K562 (cell line): Measurements from ENCODE around the gene KCND2. TPM values are rescaled to one million over a fixed set of nuclear protein-coding genes. Genes with fewer than 3 reads are reported as not detected.

ENCODE experiments used
- ATAC-seq: fragments of 200-7000 bp; cut with Tn5 transposase; 3 replicates; pipeline ENCODE4 v1.9.1; 2020; ENCODE audit warnings: moderate library complexity
- BruUV-seq: library from RNA; stranded (reverse); fragments of 400-500 nt; replicated peaks from 2 replicates; lab custom pipeline; 2021; lab: Mats Ljungman, UMichigan
- CTCF ChIA-PET: fragments of 300-600 bp; formaldehyde crosslinking; extraction: SDS; loops from one replicate; lab custom pipeline; 2021; ENCODE audit warnings: low intra/inter-chr PET ratio; lab: Yijun Ruan, JAX
- POLR2A ChIA-PET: fragments of 300-600, 350-650 bp; sonication (Branson Sonifier 250); formaldehyde crosslinking; extraction: SDS; loops from one replicate; lab custom pipeline; 2021; ENCODE audit warnings: antibody characterized with exemption, inconsistent platforms; lab: Yijun Ruan, JAX
- DNase-seq, 4 experiments: peaks; one replicate each; pipeline versions ENCODE4 v3.0.0 to v3.0.0-alpha.2; 2011 to 2018; ENCODE audit warnings: low spot score in 3 of 4, mixed read lengths in 3 of 4; ENCODE audit errors: extremely low read depth in 1 of 4
- FAIRE-seq: peaks from 2 replicates; lab custom pipeline; 2011; peaks lifted over from hg19 to GRCh38; lab: Jason Lieb, UNC
- H2AFZ ChIP-seq: 2 replicates; pipeline ENCODE4 v1.6.0; 2011; ENCODE audit warnings: low read depth, low read length, control low read depth, inconsistent platforms
- H3K27ac ChIP-seq: fragments of 200-600 bp; 3 replicates; pipeline ENCODE4 v1.8.0; 2011; ENCODE audit warnings: low read depth, mild to moderate bottlenecking, control low read depth, inconsistent platforms, low read length, moderate library complexity, mixed read lengths; ENCODE audit errors: extremely low read depth
- H3K27me3 ChIP-seq, 2 experiments: fragments of 300-600 bp in 1 of 2; 2 replicates in 1 of 2; 3 replicates in 1 of 2; pipeline versions ENCODE4 v1.6.0 to v1.8.0; 2011; ENCODE audit warnings: inconsistent platforms in 2 of 2, low read length in 2 of 2, mild to moderate bottlenecking in 1 of 2, mixed read lengths in 1 of 2, moderate library complexity in 1 of 2; ENCODE audit not compliant: control insufficient read depth in 2 of 2, insufficient read depth in 2 of 2
- H3K36me3 ChIP-seq: fragments of 300-600 bp; 3 replicates; pipeline ENCODE4 v1.8.0; 2011; ENCODE audit warnings: mild to moderate bottlenecking, low read length, inconsistent platforms; ENCODE audit not compliant: control insufficient read depth, insufficient read depth
- H3K4me1 ChIP-seq, 2 experiments: fragments of 200-600 bp in 1 of 2; replicated peaks in 1 of 2; 2 replicates in 1 of 2; 3 replicates in 1 of 2; pipeline versions ENCODE4 v1.5.1 to v1.8.0; 2011; ENCODE audit warnings: inconsistent platforms in 2 of 2, low read length in 2 of 2, mild to moderate bottlenecking in 1 of 2, mixed read lengths in 1 of 2, moderate library complexity in 1 of 2; ENCODE audit not compliant: control insufficient read depth in 2 of 2, insufficient read depth in 2 of 2
- H3K4me2 ChIP-seq: 2 replicates; pipeline ENCODE4 v1.6.1; 2011; ENCODE audit warnings: low read length, control low read depth, inconsistent platforms, mixed read lengths; ENCODE audit not compliant: insufficient read depth
- H3K4me3 ChIP-seq: fragments of 200-600 bp; sonication (generic), shearing (Covaris generic); 2 replicates; pipeline ENCODE4 v1.5.1; 2016; ENCODE audit warnings: control low read depth, inconsistent platforms
- H3K79me2 ChIP-seq: fragments of 200-600 bp; 3 replicates; pipeline ENCODE4 v1.8.0; 2011; ENCODE audit warnings: low read length, inconsistent platforms; ENCODE audit not compliant: control insufficient read depth, insufficient read depth
- H3K9ac ChIP-seq, 2 experiments: 2 replicates each; pipeline versions ENCODE4 v1.6.0 to v1.6.1; 2011; ENCODE audit warnings: low read depth in 2 of 2, low read length in 2 of 2, control low read depth in 1 of 2, inconsistent platforms in 1 of 2, mild to moderate bottlenecking in 1 of 2, mixed read lengths in 1 of 2; ENCODE audit not compliant: insufficient read depth in 1 of 2
- H3K9me1 ChIP-seq: one replicate; pipeline ENCODE4 v1.6.0; 2011; ENCODE audit warnings: inconsistent platforms, mild to moderate bottlenecking, low read length, moderate library complexity; ENCODE audit not compliant: control insufficient read depth, insufficient read depth
- H3K9me3 ChIP-seq: replicated peaks from 2 replicates; pipeline ENCODE4 v1.5.1; 2011; ENCODE audit warnings: low read depth, low read length, inconsistent platforms; ENCODE audit not compliant: control insufficient read depth, insufficient read depth
- H4K20me1 ChIP-seq: replicated peaks from 2 replicates; pipeline ENCODE4 v1.6.1; 2011; ENCODE audit warnings: low read length, inconsistent platforms, mixed read lengths; ENCODE audit not compliant: control insufficient read depth, insufficient read depth
- NFATC3 ChIP-seq: fragments of 450-650 bp; IDR thresholded peaks from 2 replicates; pipeline ENCODE4 v1.6.1; 2017; ENCODE audit warnings: mild to moderate bottlenecking
- NR2F6 ChIP-seq: fragments of 450-650 bp; formaldehyde crosslinking; IDR thresholded peaks from 2 replicates; pipeline ENCODE4 v1.4.0; 2020; ENCODE audit warnings: mild to moderate bottlenecking
- RBBP5 ChIP-seq: fragments of 200-600 bp; sonication (generic); IDR thresholded peaks from 2 replicates; pipeline ENCODE4 v1.6.1; 2012; ENCODE audit warnings: borderline replicate concordance, mild to moderate bottlenecking, low read length, control low read depth, inconsistent platforms; ENCODE audit not compliant: insufficient read depth, poor library complexity, severe bottlenecking
- SPI1 ChIP-seq: IDR thresholded peaks from 2 replicates; pipeline ENCODE4 v1.6.1; 2011; ENCODE audit warnings: low read depth, low read length, control low read depth, borderline replicate concordance
- WGBS: fragments of 100-300 bp; shearing (Covaris generic); methylation state at CpG from one replicate; pipeline ENCODE4 v1.1.6; 2016; ENCODE audit warnings: low coverage, mixed read lengths; ENCODE audit not compliant: insufficient coverage; ENCODE audit errors: missing lambda C conversion rate; 5-methylcytosine and 5-hydroxymethylcytosine counted together
- in situ Hi-C: fragments of 300-500 bp; cut with MboI; formaldehyde crosslinking; loops from 4 replicates; pipeline ENCODE4 v1.15.0; 2018; ENCODE audit warnings: inconsistent platforms, mixed read lengths
- intact Hi-C: fragments of 100-400 bp; cut with micrococcal nuclease; formaldehyde crosslinking; loops from 2 replicates; pipeline ENCODE4 v1.14.2; 2022
- polyA plus RNA-seq, 8 experiments: library from polyadenylated mRNA; depleted of rRNA in 4 of 8; stranded (reverse) in 5 of 8; unstranded in 3 of 8; fragments of >200 nt; fragmentation: Nextera tagmentation in 2 of 8; fragmentation: Illumina TruSeq in 1 of 8; extraction: Ambion mirVana in 2 of 8; extraction: Trizol in 1 of 8; gene quantifications; 2 replicates each; pipeline versions ENCODE4 v1.2.1 to v1.2.3, GENCODE V29; 2011 to 2014; ENCODE audit warnings: inconsistent platforms in 1 of 8, missing spikeins in 1 of 8
- total RNA-seq, 7 experiments: library from RNA; depleted of rRNA in 6 of 7; stranded (reverse); fragments of >200 nt in 6 of 7; fragmentation: Illumina TruSeq in 2 of 7; extraction: Trizol in 2 of 7; gene quantifications; 2 replicates each; pipeline versions ENCODE4 v1.2.1 to v1.2.3, GENCODE V29; 2011 to 2021; ENCODE audit warnings: low replicate concordance in 1 of 7
- TF ChIP-seq, protein P1 (sequence below): fragments of 450-650 bp; formaldehyde crosslinking; IDR thresholded peaks from 2 replicates; pipeline ENCODE4 v1.4.0; 2020; ENCODE audit warnings: mild to moderate bottlenecking, mixed read lengths

Gene KCND2
- total and polyA plus RNA-seq, 9 of the 15 experiments (the other 6 are each of a cell fraction or from before 2014, with no cell fraction given): 0.03 to 0.12 TPM; not detected in 7

DNA sequence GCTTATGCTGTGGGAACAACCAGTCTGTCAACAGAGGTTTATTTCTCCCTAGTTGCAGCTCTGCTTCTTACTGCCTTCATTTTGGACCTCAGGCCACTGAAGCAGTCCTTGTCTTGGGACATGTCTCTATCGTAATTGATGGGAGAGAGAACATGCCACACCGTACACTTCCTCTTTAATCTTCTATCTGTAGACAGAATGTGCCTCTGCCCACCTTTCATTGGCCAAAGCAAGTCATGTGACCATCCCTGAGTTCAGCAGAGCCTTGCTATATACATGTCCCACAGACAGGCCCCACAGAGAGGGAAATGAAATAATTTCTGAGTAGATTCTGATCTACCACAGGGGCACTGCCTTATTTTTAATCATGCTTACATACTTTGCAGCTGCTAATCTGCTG lies 98.0 kb downstream of the KCND2 start:
- POLR2A ChIA-PET: no interaction called here
- Histone ChIP-seq H3K36me3 (no peaks in the 10 kb centered on the region), H2AFZ (no peak overlapping the region)
- TF ChIP-seq NFATC3: no peak
- TF ChIP-seq NR2F6 (CRISPR knock-in tag): no peak
- TF ChIP-seq, protein P1, sequence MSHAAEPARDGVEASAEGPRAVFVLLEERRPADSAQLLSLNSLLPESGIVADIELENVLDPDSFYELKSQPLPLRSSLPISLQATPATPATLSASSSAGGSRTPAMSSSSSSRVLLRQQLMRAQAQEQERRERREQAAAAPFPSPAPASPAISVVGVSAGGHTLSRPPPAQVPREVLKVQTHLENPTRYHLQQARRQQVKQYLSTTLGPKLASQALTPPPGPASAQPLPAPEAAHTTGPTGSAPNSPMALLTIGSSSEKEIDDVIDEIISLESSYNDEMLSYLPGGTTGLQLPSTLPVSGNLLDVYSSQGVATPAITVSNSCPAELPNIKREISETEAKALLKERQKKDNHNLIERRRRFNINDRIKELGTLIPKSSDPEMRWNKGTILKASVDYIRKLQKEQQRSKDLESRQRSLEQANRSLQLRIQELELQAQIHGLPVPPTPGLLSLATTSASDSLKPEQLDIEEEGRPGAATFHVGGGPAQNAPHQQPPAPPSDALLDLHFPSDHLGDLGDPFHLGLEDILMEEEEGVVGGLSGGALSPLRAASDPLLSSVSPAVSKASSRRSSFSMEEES: peak; percentile 74
- no peak for TF ChIP-seq RBBP5
- TF ChIP-seq SPI1: peak; percentile 11; the same call in 1 of the 2 replicates
- TF ChIP-seq, all 486 proteins: peak for 2
- Histone ChIP-seq H3K9ac (no peak overlapping the region), H4K20me1 (no peaks in the 10 kb centered on the region), H3K79me2 (no peaks in the 10 kb centered on the region), H3K4me1 (no peaks in the 10 kb centered on the region), H3K9me3 (no peaks in the 10 kb centered on the region; the same call in 1 of the 2 replicates), H3K27me3 (no peaks in the 10 kb centered on the region), H3K4me2 (no peak overlapping the region), H3K27ac (no peak overlapping the region), H3K4me3 (no peak overlapping the region), H3K9me1 (no peaks in the 10 kb centered on the region)
- in situ Hi-C loops: no loop called here
- intact Hi-C loops: no loop called here
- no peak for FAIRE-seq
- ATAC-seq: no peak
- CTCF ChIA-PET: no interaction called here
- 7% methylated on average over 2 of the region's 2 CpGs for WGBS
- BruUV-seq: no TSS peak
- no peak for DNase-seq
